GM12878 (cell line): ENCODE measurements around the gene KRTAP20-1.

ENCODE experiments used
- CTCF ChIP-seq, 3 experiments: IDR thresholded peaks in 2 of 3; conservative IDR thresholded peaks in 1 of 3; 2 replicates each; pipeline ENCODE4 v1.5.1; 2011; ENCODE audit warnings: low read depth in 3 of 3, low read length in 3 of 3, mild to moderate bottlenecking in 3 of 3, control low read depth in 2 of 3, moderate library complexity in 2 of 3, inconsistent platforms in 1 of 3, mixed read lengths in 1 of 3; ENCODE audit not compliant: control insufficient read depth in 2 of 3, insufficient read depth in 1 of 3; ENCODE audit errors: extremely low read depth in 1 of 3
- EZH2 ChIP-seq: IDR thresholded peaks from 2 replicates; pipeline ENCODE4 v1.6.1; 2012; ENCODE audit warnings: low read depth, mild to moderate bottlenecking, control low read depth, inconsistent platforms, low read length, borderline replicate concordance; ENCODE audit not compliant: control insufficient read depth
- TCF3 ChIP-seq: IDR thresholded peaks from 2 replicates; pipeline ENCODE4 v1.6.1; 2012; ENCODE audit warnings: low read depth, mild to moderate bottlenecking, low read length, borderline replicate concordance; ENCODE audit not compliant: insufficient read depth
- TF ChIP-seq, protein P1 (sequence below): IDR thresholded peaks from 2 replicates; pipeline ENCODE4 v1.6.1; 2011; ENCODE audit warnings: borderline replicate concordance, low read depth, mild to moderate bottlenecking, moderate library complexity, mixed read lengths, low read length; ENCODE audit not compliant: insufficient read depth; ENCODE audit errors: extremely low read length

GRCh38 chr21:30634906-30635305 is 18.7 kb downstream of the KRTAP20-1 start, which contains the start of gene KRTAP20-2:
- TF ChIP-seq CTCF (IDR thresholded peaks at IDR 0.05 in 2 of 3, conservative IDR thresholded peaks at IDR 0.05 in 1 of 3; ENCODE audit: control insufficient read depth in 2 of 3, extremely low read depth in 1 of 3, insufficient read depth in 1 of 3, low read depth in 3 of 3, low read length in 3 of 3): no peak
- no peak for TF ChIP-seq TCF3
- no peak for TF ChIP-seq EZH2
- TF ChIP-seq, protein P1, sequence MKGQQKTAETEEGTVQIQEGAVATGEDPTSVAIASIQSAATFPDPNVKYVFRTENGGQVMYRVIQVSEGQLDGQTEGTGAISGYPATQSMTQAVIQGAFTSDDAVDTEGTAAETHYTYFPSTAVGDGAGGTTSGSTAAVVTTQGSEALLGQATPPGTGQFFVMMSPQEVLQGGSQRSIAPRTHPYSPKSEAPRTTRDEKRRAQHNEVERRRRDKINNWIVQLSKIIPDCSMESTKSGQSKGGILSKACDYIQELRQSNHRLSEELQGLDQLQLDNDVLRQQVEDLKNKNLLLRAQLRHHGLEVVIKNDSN: no peak
